B cell (primary cell): ENCODE measurements around the gene PSENEN. TPM values are rescaled to one million over a fixed set of nuclear protein-coding genes. Genes with fewer than 3 reads are reported as not detected.

Experiments used
- ATAC-seq: fragments of 200-7000 bp; cut with Tn5 transposase; one replicate; pipeline ENCODE4 v1.10.0; 2021; ENCODE audit warnings: low read depth, mild to moderate bottlenecking, moderate number of reproducible peaks, moderate library complexity
- CTCF ChIA-PET: fragments of 350-600 bp; sonication (Branson Sonifier 250); formaldehyde crosslinking; loops from one replicate; lab custom pipeline; 2021; ENCODE audit warnings: antibody characterized with exemption, inconsistent platforms; lab: Charles Lee
- POLR2A ChIA-PET: fragments of 350-600 bp; sonication (Branson Sonifier 250); formaldehyde crosslinking; loops from one replicate; lab custom pipeline; 2021; ENCODE audit warnings: antibody characterized with exemption; lab: Charles Lee
- DNase-seq: peaks from one replicate; pipeline ENCODE4 v3.0.0; 2013
- H2AFZ ChIP-seq: 2 replicates; pipeline ENCODE4 v1.6.1; 2012; ENCODE audit warnings: mild to moderate bottlenecking, low read depth, low read length; ENCODE audit not compliant: insufficient read depth, poor library complexity, severe bottlenecking
- H3K27ac ChIP-seq, 2 donors: 1 replicate in 1 of 2; 2 replicates in 1 of 2; pipeline ENCODE4 v1.5.1; 2012 to 2013; ENCODE audit warnings: low read length in 2 of 2, mild to moderate bottlenecking in 2 of 2, moderate library complexity in 1 of 2
- H3K27me3 ChIP-seq, 4 experiments: fragments of 200-600 bp in 1 of 4; sonication (generic) in 1 of 4; replicated peaks in 1 of 4; 1 replicate in 2 of 4; 2 replicates in 2 of 4; pipeline versions ENCODE4 v1.6.1 to v1.7.0; 2013 to 2016; ENCODE audit warnings: low read length in 3 of 4, mild to moderate bottlenecking in 2 of 4, mixed read lengths in 1 of 4, moderate library complexity in 1 of 4; ENCODE audit not compliant: insufficient read depth in 4 of 4, control insufficient read depth in 3 of 4; ENCODE audit errors: control extremely low read depth in 1 of 4
- H3K36me3 ChIP-seq, 2 experiments: replicated peaks in 1 of 2; 1 replicate in 1 of 2; 2 replicates in 1 of 2; pipeline versions ENCODE4 v1.6.1 to v1.7.1; 2013; ENCODE audit warnings: low read length in 1 of 2; ENCODE audit not compliant: insufficient read depth in 2 of 2, control insufficient read depth in 1 of 2; ENCODE audit errors: control extremely low read depth in 1 of 2, extremely low read depth in 1 of 2
- H3K4me1 ChIP-seq, 2 donors: fragments of 200-600 bp in 1 of 2; sonication (generic) in 1 of 2; 1 replicate in 1 of 2; 2 replicates in 1 of 2; pipeline versions ENCODE4 v1.5.1 to v1.6.1; 2013 to 2017; ENCODE audit warnings: low read length in 2 of 2; ENCODE audit not compliant: control insufficient read depth in 2 of 2, insufficient read depth in 2 of 2
- H3K4me2 ChIP-seq: replicated peaks from 2 replicates; pipeline ENCODE3; 2012; ENCODE audit warnings: mild to moderate bottlenecking, low read depth, low read length; ENCODE audit not compliant: poor library complexity, severe bottlenecking
- H3K4me3 ChIP-seq, 5 experiments: fragments of 200-600 bp in 1 of 5; sonication (generic) in 1 of 5; 1 replicate in 3 of 5; 2 replicates in 2 of 5; pipeline versions ENCODE4 v1.5.1 to v1.7.0; 2011 to 2016; ENCODE audit warnings: low read length in 4 of 5, mild to moderate bottlenecking in 4 of 5, low read depth in 2 of 5, control low read depth in 1 of 5, moderate library complexity in 1 of 5; ENCODE audit not compliant: insufficient read depth in 1 of 5; ENCODE audit errors: control extremely low read depth in 1 of 5, extremely low read depth in 1 of 5
- H3K79me2 ChIP-seq: fragments of 200-600 bp; sonication (generic); one replicate; pipeline ENCODE4 v1.6.0; 2016; ENCODE audit warnings: low read length; ENCODE audit not compliant: control insufficient read depth, insufficient read depth
- H3K9ac ChIP-seq: fragments of 200-600 bp; sonication (generic); 2 replicates; pipeline ENCODE4 v1.6.1; 2017; ENCODE audit warnings: mild to moderate bottlenecking, low read length, moderate library complexity
- H3K9me3 ChIP-seq, 3 donors: one replicate each; pipeline versions ENCODE4 v1.6.1 to v1.7.1; 2013; ENCODE audit warnings: low read length in 2 of 3; ENCODE audit not compliant: control insufficient read depth in 2 of 3, insufficient read depth in 1 of 3; ENCODE audit errors: control extremely low read depth in 1 of 3
- H4K20me1 ChIP-seq: 2 replicates; pipeline ENCODE4 v1.6.0; 2012; ENCODE audit warnings: mild to moderate bottlenecking, low read length; ENCODE audit not compliant: insufficient read depth, control insufficient read depth, poor library complexity, severe bottlenecking
- H3K27ac Mint-ChIP-seq: one replicate; pipeline ENCODE4 v1.8.0; 2021; ENCODE audit warnings: mixed read lengths
- H3K27me3 Mint-ChIP-seq: one replicate; pipeline ENCODE4 v1.8.0; 2021; ENCODE audit warnings: mixed read lengths
- H3K4me1 Mint-ChIP-seq: one replicate; pipeline ENCODE4 v1.8.0; 2021; ENCODE audit warnings: mixed read lengths
- H3K4me3 Mint-ChIP-seq: one replicate; pipeline ENCODE4 v1.8.0; 2021; ENCODE audit warnings: mixed read lengths
- H3K9me3 Mint-ChIP-seq: one replicate; pipeline ENCODE4 v1.8.0; 2022; ENCODE audit warnings: mixed read lengths; ENCODE audit not compliant: insufficient read depth
- EZH2 ChIP-seq: IDR thresholded peaks from 2 replicates; pipeline ENCODE4 v1.6.1; 2012; ENCODE audit warnings: borderline replicate concordance, low read depth, mild to moderate bottlenecking, moderate library complexity, low read length; ENCODE audit not compliant: insufficient read depth, poor library complexity, severe bottlenecking
- WGBS: methylation state at CpG from one replicate; pipeline ENCODE4 v1.1.5; 2013; ENCODE audit warnings: missing lambda C conversion rate; ENCODE audit not compliant: insufficient coverage; 5-methylcytosine and 5-hydroxymethylcytosine counted together
- intact Hi-C: fragments of 100-400 bp; cut with micrococcal nuclease; formaldehyde crosslinking; loops from one replicate; pipeline ENCODE4 v1.10.0; 2022
- polyA plus RNA-seq: library from polyadenylated mRNA; depleted of rRNA; stranded (reverse); fragments of >200 nt; gene quantifications from 2 replicates; pipeline ENCODE4 v1.2.3, GENCODE V29; 2012
- total RNA-seq, 2 donors: library from RNA; stranded (reverse); fragments of 120-200 nt in 1 of 2; gene quantifications; 1 replicate in 1 of 2; 2 replicates in 1 of 2; pipeline versions ENCODE4 v1.2.3 to v1.2.4, GENCODE V29; 2013 to 2022
- TF ChIP-seq, protein P1 (sequence below): fragments of 200-600 bp; IDR thresholded peaks from one replicate; pipeline ENCODE4 v1.8.0; 2022; ENCODE audit warnings: antibody characterized with exemption, mild to moderate bottlenecking

PSENEN gene
- total and polyA plus RNA-seq, 2 donors (not counting 1 experiment from before 2014, with no cell fraction given), result 17.7 to 36.4 TPM

- H3K9me3 Mint-ChIP-seq, result no peaks in the 10 kb centered on the region
- intact Hi-C loops, result no loop called here
- no peak for ATAC-seq
Measured at GRCh38 chr19:35788205-35788960, 42.9 kb downstream of the PSENEN start.

GRCh38 chr19:35789195-35789977 is 43.9 kb downstream of the PSENEN start:
- TF ChIP-seq EZH2, result no peak
- TF ChIP-seq, protein P1, sequence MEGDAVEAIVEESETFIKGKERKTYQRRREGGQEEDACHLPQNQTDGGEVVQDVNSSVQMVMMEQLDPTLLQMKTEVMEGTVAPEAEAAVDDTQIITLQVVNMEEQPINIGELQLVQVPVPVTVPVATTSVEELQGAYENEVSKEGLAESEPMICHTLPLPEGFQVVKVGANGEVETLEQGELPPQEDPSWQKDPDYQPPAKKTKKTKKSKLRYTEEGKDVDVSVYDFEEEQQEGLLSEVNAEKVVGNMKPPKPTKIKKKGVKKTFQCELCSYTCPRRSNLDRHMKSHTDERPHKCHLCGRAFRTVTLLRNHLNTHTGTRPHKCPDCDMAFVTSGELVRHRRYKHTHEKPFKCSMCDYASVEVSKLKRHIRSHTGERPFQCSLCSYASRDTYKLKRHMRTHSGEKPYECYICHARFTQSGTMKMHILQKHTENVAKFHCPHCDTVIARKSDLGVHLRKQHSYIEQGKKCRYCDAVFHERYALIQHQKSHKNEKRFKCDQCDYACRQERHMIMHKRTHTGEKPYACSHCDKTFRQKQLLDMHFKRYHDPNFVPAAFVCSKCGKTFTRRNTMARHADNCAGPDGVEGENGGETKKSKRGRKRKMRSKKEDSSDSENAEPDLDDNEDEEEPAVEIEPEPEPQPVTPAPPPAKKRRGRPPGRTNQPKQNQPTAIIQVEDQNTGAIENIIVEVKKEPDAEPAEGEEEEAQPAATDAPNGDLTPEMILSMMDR, result no peak
- DNase-seq, result no peak
- H4K20me1 ChIP-seq, result no peaks in the 10 kb centered on the region
- no peaks in the 10 kb centered on the region for H3K9me3 ChIP-seq
- no peaks in the 10 kb centered on the region for H3K4me1 ChIP-seq
- no peak overlapping the region for H3K4me3 ChIP-seq
- no peak overlapping the region for H2AFZ ChIP-seq
- no peak overlapping the region for H3K4me2 ChIP-seq
- ChIA-PET CTCF (interaction anchor here (0.5 kb wide), 1 partner anchor 27 kb away, joined by 3 read pairs; no protein-coding TSS in a partner anchor), POLR2A (no interaction called here)
- Mint-ChIP-seq H3K4me3 (no peak overlapping the region), H3K27ac (no peak overlapping the region), H3K4me1 (no peaks in the 10 kb centered on the region), H3K9me3 (no peaks in the 10 kb centered on the region), H3K27me3 (peaks cover 7% of the 10 kb centered on the region)
- intact Hi-C loops, result no loop called here
- WGBS, result 88% methylated on average over 11 of the region's 11 CpGs
- no peak overlapping the region for H3K27ac ChIP-seq
- H3K9ac ChIP-seq, result no peak overlapping the region
- no peaks in the 10 kb centered on the region for H3K27me3 ChIP-seq
- H3K36me3 ChIP-seq, result no peaks in the 10 kb centered on the region
- no peak for ATAC-seq
- H3K79me2 ChIP-seq, result no peaks in the 10 kb centered on the region

More at GRCh38 chr19:35788205-35788960, 42.9 kb downstream of the PSENEN start:
- no peaks in the 10 kb centered on the region for H3K79me2 ChIP-seq
- no peak overlapping the region for H3K9ac ChIP-seq
- no peak overlapping the region for H3K4me2 ChIP-seq
- no peak overlapping the region for H3K4me3 ChIP-seq
- H3K4me1 ChIP-seq, result no peaks in the 10 kb centered on the region
- H3K27ac Mint-ChIP-seq, result no peak overlapping the region
- ChIA-PET CTCF (no interaction called here), POLR2A (no interaction called here)
- WGBS, result 87% methylated on average over 3 of the region's 12 CpGs
- no peak for TF ChIP-seq EZH2
- H3K9me3 ChIP-seq, result no peaks in the 10 kb centered on the region
- H3K36me3 ChIP-seq, result no peaks in the 10 kb centered on the region
- no peaks in the 10 kb centered on the region for H3K4me1 Mint-ChIP-seq
- no peak overlapping the region for H3K27ac ChIP-seq
- no peak for DNase-seq
- H2AFZ ChIP-seq, result no peak overlapping the region
- H4K20me1 ChIP-seq, result no peaks in the 10 kb centered on the region
- no peak overlapping the region for H3K4me3 Mint-ChIP-seq
- peaks cover 3% of the 10 kb centered on the region for H3K27me3 Mint-ChIP-seq
- H3K27me3 ChIP-seq, result no peaks in the 10 kb centered on the region
